ENCODE measurements around the gene STON1. TPM values are rescaled to one million over a fixed set of nuclear protein-coding genes. Genes with fewer than 3 reads are reported as not detected.
"Not testable (repeated sequence)": the region's sequence is repeated elsewhere in the genome, so short reads cannot be mapped to it uniquely, and the experiment has no call there.

The STON1 gene
- polyA plus RNA-seq, 2 of the 4 experiments (the other 2 are of a cell fraction), result 0.88 to 1.0 TPM

GRCh38 chr2:48548840-48549239 lies 18.9 kb downstream of the STON1 start:
- no peak for FAIRE-seq
- no peak for ATAC-seq
- ChIA-PET POLR2A (no interaction called here), CTCF (no interaction called here)
- H3K27ac ChIP-seq, result no peak overlapping the region
- DNase-seq (ENCODE audit: low read depth in 1 of 2, low spot score in 1 of 2), result no peak
- 0 out of 3 replicates have a peak, but pooled peaks cover 3% of the 10 kb centered on the region for H3K9me3 ChIP-seq
- WGBS (ENCODE audit: missing lambda C conversion rate), result 84% methylated on average over 5 of the region's 5 CpGs
- TF ChIP-seq KDM5A (IDR thresholded peaks at IDR 0.05) (no peak), REST (IDR thresholded peaks at IDR 0.05) (no peak), JUN (IDR thresholded peaks at IDR 0.05) (no peak), NFE2L2 (conservative IDR thresholded peaks at IDR 0.05; ENCODE audit: low read length) (no peak), NR3C1 (IDR thresholded peaks at IDR 0.05) (no peak), SREBF2 (IDR thresholded peaks at IDR 0.05) (no peak), CHD2 (IDR thresholded peaks at IDR 0.05; ENCODE audit: low read length, partially characterized antibody) (no peak), HOXB13 (CRISPR knock-in tag; IDR thresholded peaks at IDR 0.05; ENCODE audit: low read depth) (no peak)
- no peak overlapping the region for H3K4me3 ChIP-seq
- no peaks in the 10 kb centered on the region for H3K4me1 ChIP-seq
- H3K4me2 ChIP-seq, result no peak overlapping the region

- 0 out of 3 replicates have a peak, but pooled peaks cover 3% of the 10 kb centered on the region for H3K9me3 ChIP-seq
- POLR2A ChIA-PET, result no interaction called here
- WGBS (ENCODE audit: missing lambda C conversion rate), result 91% methylated on average over 3 of the region's 3 CpGs
Observed at GRCh38 chr2:48549972-48550371, 20.0 kb downstream of the STON1 start.

GRCh38 chr2:48551548-48551947 lies 21.6 kb downstream of the STON1 start:
- Histone ChIP-seq H3K4me1 (no peaks in the 10 kb centered on the region), H3K4me3 (no peak overlapping the region), H3K9me3 (0 out of 3 replicates have a peak, but pooled peaks cover 3% of the 10 kb centered on the region), H3K27ac (no peak overlapping the region), H3K4me2 (no peak overlapping the region)
- ChIA-PET CTCF (interaction anchor here (1.7 kb wide), 1 partner anchor 16 kb away, joined by 6 read pairs; no protein-coding TSS in a partner anchor), POLR2A (no interaction called here)
- FAIRE-seq, result no peak
- TF ChIP-seq KDM5A (IDR thresholded peaks at IDR 0.05) (no peak), ATOH8 (CRISPR knock-in tag; IDR thresholded peaks at IDR 0.05; ENCODE audit: low read depth) (no peak)
- DNase-seq (ENCODE audit: low read depth in 1 of 2, low spot score in 1 of 2), result no peak
- WGBS (ENCODE audit: missing lambda C conversion rate), result 67% methylated on average over 4 of the region's 4 CpGs
- no peak for ATAC-seq

More at GRCh38 chr2:48549972-48550371, 20.0 kb downstream of the STON1 start:
- CTCF ChIA-PET, result interaction anchor here (1.0 kb wide), 1 partner anchor 10 kb away, joined by 3 read pairs; no protein-coding TSS in a partner anchor
- H3K4me1 ChIP-seq, result no peaks in the 10 kb centered on the region
- ATAC-seq (no peak), FAIRE-seq (no peak), DNase-seq (ENCODE audit: low read depth in 1 of 2, low spot score in 1 of 2) (no peak)
- no peak for TF ChIP-seq EHF (CRISPR knock-in tag; IDR thresholded peaks at IDR 0.05)
- no peak for TF ChIP-seq HOXA7 (CRISPR knock-in tag; IDR thresholded peaks at IDR 0.05)
- TF ChIP-seq MAX (IDR thresholded peaks at IDR 0.05), result no peak
- TF ChIP-seq POLR2A (IDR thresholded peaks at IDR 0.05; ENCODE audit: low read length), result no peak
- TF ChIP-seq E2F6 (IDR thresholded peaks at IDR 0.05; ENCODE audit: borderline replicate concordance, low read depth), result no peak
- TF ChIP-seq TFCP2L1 (CRISPR knock-in tag; IDR thresholded peaks at IDR 0.05), result no peak
- TF ChIP-seq NR3C1 (IDR thresholded peaks at IDR 0.05), result no peak
- TF ChIP-seq RAD21 (conservative IDR thresholded peaks at IDR 0.05 in 1 of 2, IDR thresholded peaks at IDR 0.05 in 1 of 2), result no peak
- TF ChIP-seq FOXS1 (CRISPR knock-in tag; IDR thresholded peaks at IDR 0.05), result no peak
- no peak for TF ChIP-seq ZFP36 (IDR thresholded peaks at IDR 0.05; ENCODE audit: borderline replicate concordance, partially characterized antibody)
- TF ChIP-seq CBX8 (IDR thresholded peaks at IDR 0.05), result no peak
- no peak for TF ChIP-seq HDAC2 (IDR thresholded peaks at IDR 0.05)
- no peak for TF ChIP-seq PHF8 (IDR thresholded peaks at IDR 0.05; ENCODE audit: borderline replicate concordance, low read depth)
- TF ChIP-seq ZSCAN20 (CRISPR knock-in tag; IDR thresholded peaks at IDR 0.05), result no peak
- no peak for TF ChIP-seq POLR2AphosphoS2 (conservative IDR thresholded peaks at IDR 0.05; ENCODE audit: low read length)
- TF ChIP-seq BHLHE40 (IDR thresholded peaks at IDR 0.05; ENCODE audit: low read depth, low read length), result no peak
- no peak for TF ChIP-seq RCOR1 (IDR thresholded peaks at IDR 0.05; ENCODE audit: low read depth, low read length)
- no peak for TF ChIP-seq HES2 (IDR thresholded peaks at IDR 0.05)
- no peak overlapping the region for H3K4me3 ChIP-seq
- no peak overlapping the region for H3K4me2 ChIP-seq
- no peak overlapping the region for H3K27ac ChIP-seq

- ATAC-seq; POLR2A ChIA-PET; H3K4me3 ChIP-seq; H3K9me3 ChIP-seq; H3K4me2 ChIP-seq; CTCF ChIA-PET; H3K27ac ChIP-seq; DNase-seq (ENCODE audit: low read depth in 1 of 2, low spot score in 1 of 2); FAIRE-seq; H3K4me1 ChIP-seq: not testable (repeated sequence)
- 68% methylated on average over 7 of the region's 21 CpGs for WGBS (ENCODE audit: missing lambda C conversion rate)
Observed at GRCh38 chr2:48555071-48555470, 25.1 kb downstream of the STON1 start.
